Measurements from ENCODE around the gene LRRC47. TPM values are rescaled to one million over a fixed set of nuclear protein-coding genes. Genes with fewer than 3 reads are reported as not detected.

LRRC47 gene
- polyA plus RNA-seq, 1 donor from 2014 or later: 59.2 TPM

GRCh38 chr1:3741566-3742438 is 54.5 kb downstream of the LRRC47 start:
- Histone ChIP-seq H4K20me1 (ENCODE audit: insufficient read depth) (no peaks in the 10 kb centered on the region), H3K9ac (ENCODE audit: low read length) (no peak overlapping the region), H3K4me2 (ENCODE audit: low read length) (no peak overlapping the region), H3K27me3 (ENCODE audit: insufficient read depth, low read depth, low read length) (no peaks in the 10 kb centered on the region), H3K9me2 (ENCODE audit: insufficient read depth, low read length) (no peaks in the 10 kb centered on the region), H2AFZ (ENCODE audit: low read depth, low read length) (no peak overlapping the region), H3K79me2 (replicated peaks; ENCODE audit: insufficient read depth, low read length) (peaks cover 5% of the 10 kb centered on the region), H3K27ac (ENCODE audit: low read length) (no peak overlapping the region), H3F3A (ENCODE audit: insufficient read depth, low read length, poor library complexity, severe bottlenecking) (no peaks in the 10 kb centered on the region), H3K9me3 (ENCODE audit: low read length) (no peaks in the 10 kb centered on the region), H3K36me3 (ENCODE audit: insufficient read depth, low read length) (no peaks in the 10 kb centered on the region), H3K4me3 (ENCODE audit: low read length) (no peak overlapping the region)
- TF ChIP-seq RAD21 (conservative IDR thresholded peaks at IDR 0.05) (no peak), EP300 (conservative IDR thresholded peaks at IDR 0.05; ENCODE audit: poor library complexity, severe bottlenecking) (no peak), TAF1 (IDR thresholded peaks at IDR 0.05; ENCODE audit: low read depth) (no peak), SMC3 (conservative IDR thresholded peaks at IDR 0.05; ENCODE audit: poor library complexity) (no peak), EZH2 (IDR thresholded peaks at IDR 0.05; ENCODE audit: borderline replicate concordance, insufficient read depth, low read length, poor library complexity, severe bottlenecking) (no peak), MXI1 (conservative IDR thresholded peaks at IDR 0.05; ENCODE audit: poor library complexity, severe bottlenecking) (no peak), POLR2AphosphoS5 (IDR thresholded peaks at IDR 0.05) (no peak)
- TF ChIP-seq, protein P1, sequence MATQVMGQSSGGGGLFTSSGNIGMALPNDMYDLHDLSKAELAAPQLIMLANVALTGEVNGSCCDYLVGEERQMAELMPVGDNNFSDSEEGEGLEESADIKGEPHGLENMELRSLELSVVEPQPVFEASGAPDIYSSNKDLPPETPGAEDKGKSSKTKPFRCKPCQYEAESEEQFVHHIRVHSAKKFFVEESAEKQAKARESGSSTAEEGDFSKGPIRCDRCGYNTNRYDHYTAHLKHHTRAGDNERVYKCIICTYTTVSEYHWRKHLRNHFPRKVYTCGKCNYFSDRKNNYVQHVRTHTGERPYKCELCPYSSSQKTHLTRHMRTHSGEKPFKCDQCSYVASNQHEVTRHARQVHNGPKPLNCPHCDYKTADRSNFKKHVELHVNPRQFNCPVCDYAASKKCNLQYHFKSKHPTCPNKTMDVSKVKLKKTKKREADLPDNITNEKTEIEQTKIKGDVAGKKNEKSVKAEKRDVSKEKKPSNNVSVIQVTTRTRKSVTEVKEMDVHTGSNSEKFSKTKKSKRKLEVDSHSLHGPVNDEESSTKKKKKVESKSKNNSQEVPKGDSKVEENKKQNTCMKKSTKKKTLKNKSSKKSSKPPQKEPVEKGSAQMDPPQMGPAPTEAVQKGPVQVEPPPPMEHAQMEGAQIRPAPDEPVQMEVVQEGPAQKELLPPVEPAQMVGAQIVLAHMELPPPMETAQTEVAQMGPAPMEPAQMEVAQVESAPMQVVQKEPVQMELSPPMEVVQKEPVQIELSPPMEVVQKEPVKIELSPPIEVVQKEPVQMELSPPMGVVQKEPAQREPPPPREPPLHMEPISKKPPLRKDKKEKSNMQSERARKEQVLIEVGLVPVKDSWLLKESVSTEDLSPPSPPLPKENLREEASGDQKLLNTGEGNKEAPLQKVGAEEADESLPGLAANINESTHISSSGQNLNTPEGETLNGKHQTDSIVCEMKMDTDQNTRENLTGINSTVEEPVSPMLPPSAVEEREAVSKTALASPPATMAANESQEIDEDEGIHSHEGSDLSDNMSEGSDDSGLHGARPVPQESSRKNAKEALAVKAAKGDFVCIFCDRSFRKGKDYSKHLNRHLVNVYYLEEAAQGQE (IDR thresholded peaks at IDR 0.05; ENCODE audit: borderline replicate concordance): no peak
- TF ChIP-seq, protein P2, sequence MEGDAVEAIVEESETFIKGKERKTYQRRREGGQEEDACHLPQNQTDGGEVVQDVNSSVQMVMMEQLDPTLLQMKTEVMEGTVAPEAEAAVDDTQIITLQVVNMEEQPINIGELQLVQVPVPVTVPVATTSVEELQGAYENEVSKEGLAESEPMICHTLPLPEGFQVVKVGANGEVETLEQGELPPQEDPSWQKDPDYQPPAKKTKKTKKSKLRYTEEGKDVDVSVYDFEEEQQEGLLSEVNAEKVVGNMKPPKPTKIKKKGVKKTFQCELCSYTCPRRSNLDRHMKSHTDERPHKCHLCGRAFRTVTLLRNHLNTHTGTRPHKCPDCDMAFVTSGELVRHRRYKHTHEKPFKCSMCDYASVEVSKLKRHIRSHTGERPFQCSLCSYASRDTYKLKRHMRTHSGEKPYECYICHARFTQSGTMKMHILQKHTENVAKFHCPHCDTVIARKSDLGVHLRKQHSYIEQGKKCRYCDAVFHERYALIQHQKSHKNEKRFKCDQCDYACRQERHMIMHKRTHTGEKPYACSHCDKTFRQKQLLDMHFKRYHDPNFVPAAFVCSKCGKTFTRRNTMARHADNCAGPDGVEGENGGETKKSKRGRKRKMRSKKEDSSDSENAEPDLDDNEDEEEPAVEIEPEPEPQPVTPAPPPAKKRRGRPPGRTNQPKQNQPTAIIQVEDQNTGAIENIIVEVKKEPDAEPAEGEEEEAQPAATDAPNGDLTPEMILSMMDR (IDR thresholded peaks at IDR 0.05; ENCODE audit: poor library complexity, severe bottlenecking): no peak

DNA sequence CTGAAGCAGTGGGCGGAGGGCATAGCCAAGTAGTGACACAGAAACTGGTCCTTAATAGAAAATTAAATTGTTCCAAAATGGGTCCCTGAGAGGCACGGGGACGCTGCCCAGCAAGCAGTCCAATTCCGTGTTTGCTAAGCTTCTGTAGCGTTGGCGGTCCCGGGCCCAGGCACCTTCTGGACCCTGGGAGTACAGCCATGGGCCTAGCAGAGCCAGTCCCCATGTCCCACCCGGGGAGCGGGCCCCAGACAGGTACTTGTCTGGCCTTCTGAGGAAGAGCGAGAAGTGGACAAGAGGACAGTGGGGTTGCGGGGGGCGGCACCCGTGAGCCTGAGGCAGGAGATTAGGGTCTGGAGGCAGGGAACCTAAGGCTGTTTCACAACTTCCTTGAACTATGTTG is 55.5 kb downstream of the LRRC47 start:
- H3K9me3 ChIP-seq (ENCODE audit: low read length): no peaks in the 10 kb centered on the region
- TF ChIP-seq EZH2 (IDR thresholded peaks at IDR 0.05; ENCODE audit: borderline replicate concordance, insufficient read depth, low read length, poor library complexity, severe bottlenecking) (no peak), MXI1 (conservative IDR thresholded peaks at IDR 0.05; ENCODE audit: poor library complexity, severe bottlenecking) (no peak), POLR2AphosphoS5 (IDR thresholded peaks at IDR 0.05) (no peak), RAD21 (conservative IDR thresholded peaks at IDR 0.05) (no peak), SMC3 (conservative IDR thresholded peaks at IDR 0.05; ENCODE audit: poor library complexity) (no peak), EP300 (conservative IDR thresholded peaks at IDR 0.05; ENCODE audit: poor library complexity, severe bottlenecking) (no peak), TAF1 (IDR thresholded peaks at IDR 0.05; ENCODE audit: low read depth) (no peak)
- TF ChIP-seq, protein P2 (IDR thresholded peaks at IDR 0.05; ENCODE audit: poor library complexity, severe bottlenecking): no peak
- TF ChIP-seq, protein P1 (IDR thresholded peaks at IDR 0.05; ENCODE audit: borderline replicate concordance): no peak
- H3K79me2 ChIP-seq (replicated peaks; ENCODE audit: insufficient read depth, low read length): peaks cover 5% of the 10 kb centered on the region
- H3K27ac ChIP-seq (ENCODE audit: low read length): no peak overlapping the region
- H3K27me3 ChIP-seq (ENCODE audit: insufficient read depth, low read depth, low read length): no peaks in the 10 kb centered on the region
- H3K9me2 ChIP-seq (ENCODE audit: insufficient read depth, low read length): no peaks in the 10 kb centered on the region
- no peak overlapping the region for H3K4me2 ChIP-seq (ENCODE audit: low read length)
- no peak overlapping the region for H3K9ac ChIP-seq (ENCODE audit: low read length)
- H3F3A ChIP-seq (ENCODE audit: insufficient read depth, low read length, poor library complexity, severe bottlenecking): no peaks in the 10 kb centered on the region
- H4K20me1 ChIP-seq (ENCODE audit: insufficient read depth): no peaks in the 10 kb centered on the region
- H2AFZ ChIP-seq (ENCODE audit: low read depth, low read length): no peak overlapping the region
- H3K36me3 ChIP-seq (ENCODE audit: insufficient read depth, low read length): no peaks in the 10 kb centered on the region
- no peak overlapping the region for H3K4me3 ChIP-seq (ENCODE audit: low read length)

All from neural cell (in vitro differentiated cells).